ENCODE measurements around the gene SMIM14.

Gene SMIM14

GRCh38 chr4:39498727-39499020 lies 140.0 kb downstream of the SMIM14 start:
- DNase-seq (ENCODE audit: low spot score): no peak

GRCh38 chr4:39497909-39498726 lies 140.5 kb downstream of the SMIM14 start:
- peak; percentile 17 for DNase-seq (ENCODE audit: low spot score)

Measured in hematopoietic multipotent progenitor cell treated with erythropoietin and hydrocortisone succinate and interleukin-3 and kit ligand, for 15 days (in vitro differentiated cells).